Astrocyte of the cerebellum (primary cell): ENCODE data around the gene YTHDF1.

Source experiments
- DNase-seq: peaks from one replicate; pipeline ENCODE4 v3.0.0-alpha.2; 2011; ENCODE audit warnings: low read depth
- H3K4me3 ChIP-seq: 2 replicates; pipeline ENCODE4 v1.5.1; 2011; ENCODE audit warnings: mild to moderate bottlenecking, low read depth, low read length, moderate library complexity
- CTCF ChIP-seq: IDR thresholded peaks from 2 replicates; pipeline ENCODE4 v1.5.1; 2012; ENCODE audit warnings: low read length, low read depth, moderate library complexity, mild to moderate bottlenecking; ENCODE audit errors: missing control alignments
- in situ Hi-C: cut with HindIII; loops from 2 replicates; pipeline ENCODE4 v1.10.0; 2017; ENCODE audit warnings: low sequenced_read_pairs

YTHDF1 gene

GRCh38 chr20:63194007-63194796 is 21.7 kb downstream of the YTHDF1 start:
- in situ Hi-C loops = no loop called here
- no peak overlapping the region for H3K4me3 ChIP-seq
- DNase-seq = no peak
- no peak for TF ChIP-seq CTCF

- no peak for DNase-seq
- no peak for TF ChIP-seq CTCF
- no peak overlapping the region for H3K4me3 ChIP-seq
- in situ Hi-C loops = no loop called here
Measured at GRCh38 chr20:63192721-63193120, 23.2 kb downstream of the YTHDF1 start.

GRCh38 chr20:63191400-63191799 is 24.5 kb downstream of the YTHDF1 start:
- no peak overlapping the region for H3K4me3 ChIP-seq
- no peak for TF ChIP-seq CTCF
- in situ Hi-C loops = no loop called here
- no peak for DNase-seq

- DNase-seq = no peak
- TF ChIP-seq CTCF = no peak
Measured at GRCh38 chr20:63190828-63191227, 25.1 kb downstream of the YTHDF1 start.

GRCh38 chr20:63189846-63190559 is 25.9 kb downstream of the YTHDF1 start:
- in situ Hi-C loops = no loop called here
- no peak for DNase-seq

More at GRCh38 chr20:63190828-63191227, 25.1 kb downstream of the YTHDF1 start:
- in situ Hi-C loops = no loop called here
- no peak overlapping the region for H3K4me3 ChIP-seq

GRCh38 chr20:63189322-63189642 is 26.6 kb downstream of the YTHDF1 start:
- H3K4me3 ChIP-seq = no peak overlapping the region
- in situ Hi-C loops = no loop called here
- DNase-seq = no peak
- no peak for TF ChIP-seq CTCF

More at GRCh38 chr20:63189846-63190559, 25.9 kb downstream of the YTHDF1 start:
- H3K4me3 ChIP-seq = no peak overlapping the region
- TF ChIP-seq CTCF = no peak
